ENCODE results near the gene OR5H2. TPM values are rescaled to one million over a fixed set of nuclear protein-coding genes. Genes with fewer than 3 reads are reported as not detected.
"Not testable (repeated sequence)": the region's sequence is repeated elsewhere in the genome, so short reads cannot be mapped to it uniquely, and the experiment has no call there.

The OR5H2 gene
- not detected for polyA plus RNA-seq (2013, experiment 1 of 2; ENCODE audit: insufficient read length)
- polyA plus RNA-seq (2013, experiment 2 of 2; ENCODE audit: insufficient read length) = not detected

- no peak for DNase-seq
Observed at GRCh38 chr3:98282205-98282604, at the start of gene OR5H2. TSS of gene OR5H2 (plus strand) at chr3:98282505. CDS start at chr3:98282903, 398 bp downstream.

GRCh38 chr3:98233468-98233867 lies 48.8 kb upstream of the OR5H2 start:
- DNase-seq = no peak

GRCh38 chr3:98240131-98240530 lies 42.2 kb upstream of the OR5H2 start:
- DNase-seq = no peak

- DNase-seq = no peak
Observed at GRCh38 chr3:98242155-98242554, 40.1 kb upstream of the OR5H2 start.

GRCh38 chr3:98243843-98244242 lies 38.5 kb upstream of the OR5H2 start:
- no peak for DNase-seq

- no peak for DNase-seq
Observed at GRCh38 chr3:98246142-98246541, 36.2 kb upstream of the OR5H2 start.

- not testable (repeated sequence) for DNase-seq
Observed at GRCh38 chr3:98256026-98256425, 26.3 kb upstream of the OR5H2 start.

DNA sequence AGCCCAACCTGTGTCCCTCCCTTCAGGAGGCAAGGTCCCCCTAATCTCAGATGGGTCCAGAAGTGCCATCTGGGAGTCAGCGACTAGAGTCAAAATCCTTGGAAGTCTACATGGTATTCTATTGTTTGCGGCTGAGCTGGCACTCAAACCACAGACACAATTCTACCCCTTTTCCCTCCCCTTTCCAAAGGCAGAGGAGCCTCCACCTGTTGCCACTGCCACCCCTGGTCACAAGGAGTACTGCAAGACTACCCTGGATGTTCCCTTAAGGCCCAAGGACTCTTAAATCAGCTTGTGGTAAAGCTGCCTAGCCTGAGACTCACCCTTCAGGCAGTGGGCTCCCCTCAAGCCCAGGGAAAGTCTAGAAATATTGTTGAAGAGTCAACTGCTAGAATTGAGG lies 22.6 kb upstream of the OR5H2 start:
- DNase-seq = no peak

DNA sequence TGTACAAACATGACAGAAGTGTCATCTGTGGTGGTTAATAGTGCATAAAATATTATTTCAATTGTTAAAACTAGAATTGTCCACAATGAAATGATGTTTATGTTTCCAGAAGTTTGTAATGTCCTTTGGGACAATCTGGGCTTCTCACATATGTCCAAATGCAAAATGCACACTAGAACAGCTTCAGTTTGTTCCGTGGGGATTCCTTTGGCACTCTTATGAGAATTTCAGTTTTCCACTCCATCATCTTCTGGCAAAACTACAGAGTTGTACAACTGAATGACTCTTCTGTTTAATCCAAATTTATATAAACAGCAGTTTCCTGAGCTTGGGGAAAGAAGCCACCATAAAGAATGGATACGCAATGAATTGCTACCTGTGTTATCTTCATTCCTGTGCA lies 20.3 kb upstream of the OR5H2 start:
- no peak for DNase-seq

- no peak for DNase-seq
Observed at GRCh38 chr3:98263944-98264343, 18.4 kb upstream of the OR5H2 start, which contains the start of gene OR5H6. TSS of gene OR5H6 (plus strand) at chr3:98264244. CDS start at chr3:98264333, 89 bp downstream.

GRCh38 chr3:98269846-98270245 lies 12.5 kb upstream of the OR5H2 start:
- no peak for DNase-seq

- no peak for DNase-seq
Observed at GRCh38 chr3:98272126-98272525, 10.2 kb upstream of the OR5H2 start.

GRCh38 chr3:98274914-98275313 lies 7.4 kb upstream of the OR5H2 start:
- DNase-seq = no peak

DNA sequence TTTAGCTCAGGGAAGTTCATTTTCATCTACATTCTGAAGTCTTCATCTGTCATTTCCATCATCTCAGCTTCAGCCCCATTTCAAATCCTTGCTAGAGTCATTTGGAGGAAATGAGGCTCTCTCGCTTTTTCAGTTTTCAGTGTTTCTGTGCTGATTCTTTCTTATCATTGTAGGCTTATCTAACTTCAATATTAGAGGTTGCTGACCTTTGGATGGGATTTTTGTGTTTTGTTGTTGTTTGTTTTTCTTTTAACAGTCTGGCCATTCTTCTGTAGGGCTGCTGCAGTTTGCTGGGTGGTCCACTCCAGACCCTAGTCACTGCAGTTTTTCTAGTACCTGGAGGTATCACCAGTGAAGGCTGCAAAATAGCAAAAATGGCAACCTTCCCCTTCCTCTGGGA lies 8.6 kb downstream of the OR5H2 start:
- no peak for DNase-seq

DNA sequence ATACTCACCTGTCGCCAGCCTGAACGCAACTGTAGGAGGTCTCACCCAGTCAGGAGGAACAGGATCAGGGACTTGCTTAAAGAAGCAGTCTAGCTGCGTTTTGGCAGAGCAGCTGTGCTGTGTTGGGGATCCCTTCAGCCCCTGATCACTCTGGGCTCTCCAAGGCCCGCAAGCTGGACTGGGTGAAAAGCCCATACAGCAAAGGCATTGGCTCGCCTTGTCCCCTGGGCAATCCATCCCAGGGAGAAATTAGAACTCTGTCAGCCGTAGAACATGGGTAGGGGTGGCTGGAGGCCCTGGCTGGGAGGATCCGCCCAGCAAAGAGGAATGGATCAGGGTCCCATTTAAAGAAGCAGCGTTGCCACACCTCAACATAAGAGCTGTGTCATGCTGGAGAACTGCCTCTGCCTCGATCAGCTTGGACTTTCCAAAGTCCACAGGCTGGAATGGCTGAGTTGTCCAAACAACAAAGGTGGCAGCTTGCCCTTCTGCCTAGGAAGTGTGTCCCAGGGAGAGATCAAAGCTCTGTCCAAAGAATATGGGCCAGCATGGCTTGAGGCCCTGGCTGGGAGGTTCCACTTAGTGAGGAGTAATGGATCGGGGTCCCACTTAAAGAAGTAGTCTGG lies 9.1 kb downstream of the OR5H2 start:
- DNase-seq = no peak

GRCh38 chr3:98322101-98322500 lies 39.8 kb downstream of the OR5H2 start:
- no peak for DNase-seq

GRCh38 chr3:98322686-98323085 lies 40.4 kb downstream of the OR5H2 start:
- DNase-seq = no peak

- DNase-seq = no peak
Observed at GRCh38 chr3:98323425-98323824, 41.1 kb downstream of the OR5H2 start.

DNA sequence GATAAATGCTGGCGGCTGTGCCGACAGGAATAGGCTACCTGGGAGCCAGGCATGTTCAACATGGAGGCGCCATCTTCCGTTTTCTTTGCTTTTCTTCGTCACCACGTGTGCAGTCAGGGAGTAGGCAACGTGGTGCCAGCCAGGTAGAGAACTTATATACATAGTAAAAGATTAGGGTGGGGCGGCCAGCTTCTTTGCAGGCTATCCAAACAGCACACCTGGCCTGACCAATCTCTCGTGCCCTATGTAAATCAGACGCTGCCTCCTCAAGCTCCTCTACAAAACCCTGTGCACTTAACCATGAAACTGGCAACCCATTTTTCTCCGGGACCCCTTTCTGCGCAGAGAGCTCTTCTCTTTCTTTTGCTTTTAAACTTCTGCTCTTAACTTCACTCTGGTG lies 42.8 kb downstream of the OR5H2 start:
- no peak for DNase-seq

DNA sequence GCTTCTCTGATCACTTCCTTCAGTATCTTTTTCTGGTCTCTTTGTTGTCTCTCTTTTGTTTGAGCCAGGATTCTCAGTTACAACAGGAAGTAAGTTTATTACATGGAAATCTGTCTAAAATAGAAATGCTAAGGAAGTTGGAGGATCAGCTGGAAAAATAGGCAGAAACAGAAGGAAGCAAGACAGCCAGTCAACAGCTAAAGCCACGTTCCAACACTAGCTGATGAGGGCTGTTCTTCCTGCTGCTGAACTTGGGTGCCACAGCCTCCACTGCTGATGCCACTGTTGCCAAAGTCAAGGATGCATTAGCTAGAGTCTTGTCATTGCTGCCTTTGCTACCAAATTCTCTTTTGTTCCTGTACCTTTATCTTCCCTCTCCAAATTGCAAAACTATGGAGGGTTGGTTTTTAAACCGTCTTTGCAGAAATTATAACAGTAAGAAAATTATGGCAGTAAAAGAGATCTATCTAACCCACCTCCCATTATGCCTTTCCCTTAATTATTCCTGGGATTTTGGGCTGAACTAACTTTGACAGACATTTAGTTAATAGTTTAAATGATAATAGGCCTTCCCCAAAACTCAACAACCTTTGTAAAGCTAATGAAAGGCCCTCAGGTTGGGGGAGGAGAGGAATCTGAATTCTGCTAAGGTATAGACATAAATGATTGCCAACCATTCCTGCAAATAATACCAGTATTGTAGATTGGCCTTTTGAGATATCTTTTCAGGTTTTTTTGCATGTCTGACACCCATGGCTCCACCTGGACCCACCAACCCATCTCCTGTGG lies 44.0 kb downstream of the OR5H2 start:
- DNase-seq = no peak

DNA sequence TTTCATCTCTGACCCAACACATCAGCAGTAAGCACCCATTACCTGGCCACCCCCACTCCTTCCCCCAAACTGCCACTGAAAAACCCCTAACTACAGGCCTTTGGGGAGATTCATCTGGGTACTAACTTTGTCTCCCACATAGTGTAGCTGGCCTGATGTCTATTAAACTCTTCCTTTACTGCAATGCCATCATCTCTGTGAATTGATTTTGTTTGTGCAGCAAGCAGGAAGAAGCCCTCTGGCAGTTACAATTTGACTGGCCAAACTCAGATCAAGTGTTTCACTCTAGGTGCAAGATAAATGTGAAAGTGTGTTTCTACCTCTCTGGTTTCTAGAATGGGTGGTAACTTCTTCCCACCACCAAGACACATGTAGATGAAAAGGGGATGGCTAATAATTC lies 44.6 kb downstream of the OR5H2 start:
- DNase-seq = no peak

GRCh38 chr3:98328933-98329332 lies 46.6 kb downstream of the OR5H2 start:
- DNase-seq = no peak

DNA sequence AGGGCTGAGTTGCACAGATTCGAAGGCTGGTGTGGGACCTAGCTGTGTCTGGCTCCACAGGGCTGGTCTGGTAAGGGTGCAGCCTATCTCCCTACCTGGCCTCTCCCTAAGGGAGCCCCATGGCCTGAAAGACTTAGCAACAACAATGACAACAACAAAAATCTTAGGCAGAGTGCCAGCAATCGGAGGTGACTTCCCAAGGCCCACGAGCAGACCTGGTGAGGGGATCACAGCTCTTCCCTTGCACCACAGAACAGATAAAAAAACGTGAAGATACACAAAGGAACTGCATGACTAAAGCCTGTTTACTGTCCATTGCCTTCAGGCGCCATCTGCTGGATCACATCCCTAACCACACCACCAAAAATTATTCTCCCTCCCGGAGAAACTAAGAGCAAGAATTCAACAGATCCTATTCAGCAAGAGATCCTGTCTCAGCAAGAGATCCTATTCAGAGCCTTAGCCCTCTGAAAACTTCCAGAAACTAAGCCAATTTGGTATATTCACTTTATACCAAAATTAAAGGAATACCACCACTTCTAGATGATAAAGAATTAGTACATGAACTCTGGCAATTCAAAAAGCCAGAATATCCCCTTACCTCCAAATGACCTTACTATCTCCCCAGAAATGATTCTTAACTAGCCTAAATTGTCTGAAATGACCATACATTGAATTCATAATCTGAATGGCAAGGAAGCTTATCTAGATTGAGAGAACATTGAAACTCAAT lies 47.3 kb downstream of the OR5H2 start:
- DNase-seq = peak; percentile 38
